ELF-1 (cell line): ENCODE measurements around the gene SCAF4.

Experiments
- DNase-seq: peaks from one replicate; pipeline ENCODE4 v3.0.0-alpha.2; 2016; ENCODE audit warnings: low read depth, low spot score

The SCAF4 gene

DNA sequence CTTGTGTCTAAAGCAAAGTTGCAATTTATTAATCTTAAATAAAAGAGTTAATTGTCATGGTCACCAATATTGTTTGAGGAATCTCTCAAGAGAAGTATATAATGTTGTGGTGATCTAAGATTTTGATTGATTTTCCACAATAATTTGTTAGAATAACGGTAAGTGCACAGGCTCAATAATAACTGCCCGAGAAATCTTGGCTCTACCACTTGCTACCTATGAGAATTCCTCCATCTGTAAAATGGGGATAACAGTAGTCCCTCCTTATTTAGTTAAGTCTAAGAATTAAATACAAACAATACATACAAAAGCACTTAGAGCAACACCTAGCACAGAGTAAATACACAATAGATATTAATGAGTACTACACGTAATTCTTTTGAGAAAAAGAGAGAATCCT lies 18.8 kb downstream of the SCAF4 start:
- DNase-seq: no peak

DNA sequence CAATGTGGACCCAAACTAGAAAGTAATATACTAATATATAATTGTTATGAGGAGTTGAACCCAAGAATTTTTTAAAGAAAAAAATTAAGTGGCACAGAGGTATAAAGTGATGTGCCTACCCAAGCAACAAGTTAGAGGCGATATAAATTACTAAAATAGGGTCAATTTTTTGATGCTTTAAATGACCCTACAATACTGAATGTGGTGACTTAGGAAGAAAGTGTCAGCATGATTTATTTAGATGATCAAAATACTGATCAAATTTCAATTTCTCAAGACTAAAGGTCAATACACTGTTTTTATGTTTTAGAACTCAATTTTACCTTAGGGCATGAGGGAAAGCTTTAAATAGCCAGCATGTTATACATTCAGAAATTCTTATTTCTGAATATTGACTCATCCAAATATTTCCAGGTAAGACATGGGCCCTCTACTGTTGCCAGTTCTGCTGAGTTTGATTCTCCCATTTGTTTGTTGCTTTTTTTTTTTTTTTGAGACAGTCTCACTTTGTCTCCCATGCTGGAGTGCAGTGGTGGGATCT lies 20.1 kb downstream of the SCAF4 start:
- no peak for DNase-seq

DNA sequence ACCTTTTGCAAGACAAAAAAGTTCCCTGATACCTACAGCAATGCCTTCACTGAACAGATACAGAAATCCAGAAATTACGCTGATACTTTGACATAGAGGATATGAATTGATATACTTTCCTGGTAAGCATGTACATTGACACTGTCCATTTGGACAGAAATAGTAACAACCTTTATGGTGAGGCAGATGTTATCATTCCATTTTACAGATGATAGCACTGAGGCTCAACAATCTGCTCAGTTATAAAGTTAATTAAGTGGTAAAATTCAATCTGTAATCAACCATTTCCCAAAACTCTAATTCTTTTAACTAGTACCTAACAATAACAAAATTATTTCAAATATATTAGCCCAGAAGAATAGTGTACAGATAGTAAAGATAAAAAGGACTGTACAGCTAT lies 20.6 kb downstream of the SCAF4 start:
- no peak for DNase-seq

DNA sequence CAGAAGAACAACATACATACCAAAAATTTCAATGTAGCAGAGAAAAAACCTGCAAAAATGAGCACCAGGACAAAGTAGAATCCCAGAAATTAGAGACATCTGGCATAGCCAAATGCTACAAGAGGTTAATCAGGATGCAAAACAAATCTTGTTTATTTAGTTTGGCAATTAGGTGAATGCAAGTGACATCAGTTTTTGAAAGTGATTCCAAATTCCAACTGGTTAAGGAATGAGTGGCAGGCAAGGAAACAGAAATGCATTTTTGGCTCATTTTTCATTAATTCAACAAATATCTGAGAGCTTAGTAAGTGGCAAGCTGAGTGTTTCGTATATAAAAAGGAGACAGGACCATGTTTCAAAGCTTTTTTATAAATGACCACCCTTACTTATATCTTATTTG lies 21.3 kb downstream of the SCAF4 start:
- no peak for DNase-seq

DNA sequence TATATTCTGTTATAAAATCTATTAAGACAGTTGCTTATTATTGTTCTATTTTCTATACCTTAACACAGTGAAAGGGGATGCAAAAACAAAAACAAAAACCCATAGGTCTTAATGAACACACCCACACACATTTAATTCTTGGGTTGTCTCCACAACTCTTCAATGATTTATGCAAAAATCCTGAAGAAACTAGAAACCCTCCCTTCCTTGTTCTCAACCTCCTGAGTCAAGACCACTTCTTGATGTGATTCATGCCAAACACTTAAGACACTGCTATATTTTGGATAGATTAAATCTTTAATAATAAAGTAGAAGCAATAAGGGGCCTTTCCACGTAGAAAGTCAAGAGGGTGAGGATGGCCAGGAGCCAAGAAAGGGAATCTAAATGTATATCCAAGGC lies 23.4 kb downstream of the SCAF4 start:
- DNase-seq: no peak

DNA sequence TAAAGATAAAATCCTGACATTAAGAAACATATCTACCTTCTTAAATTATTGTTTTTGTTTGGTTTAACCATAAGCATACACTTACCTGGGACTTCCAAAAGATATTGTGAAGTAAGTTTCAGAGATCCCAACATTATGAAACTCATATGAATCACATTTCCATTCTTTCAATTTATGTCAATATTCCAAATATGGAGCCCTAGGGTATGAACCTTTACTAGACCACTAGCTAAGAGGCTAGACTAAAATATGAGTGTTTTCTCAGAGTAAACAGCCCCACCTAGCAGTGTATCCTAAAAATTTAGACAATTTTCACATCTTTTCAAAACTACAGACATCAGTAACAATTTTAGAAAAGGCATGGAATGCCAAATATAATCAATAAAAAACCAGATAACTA lies 24.4 kb downstream of the SCAF4 start:
- DNase-seq: no peak

DNA sequence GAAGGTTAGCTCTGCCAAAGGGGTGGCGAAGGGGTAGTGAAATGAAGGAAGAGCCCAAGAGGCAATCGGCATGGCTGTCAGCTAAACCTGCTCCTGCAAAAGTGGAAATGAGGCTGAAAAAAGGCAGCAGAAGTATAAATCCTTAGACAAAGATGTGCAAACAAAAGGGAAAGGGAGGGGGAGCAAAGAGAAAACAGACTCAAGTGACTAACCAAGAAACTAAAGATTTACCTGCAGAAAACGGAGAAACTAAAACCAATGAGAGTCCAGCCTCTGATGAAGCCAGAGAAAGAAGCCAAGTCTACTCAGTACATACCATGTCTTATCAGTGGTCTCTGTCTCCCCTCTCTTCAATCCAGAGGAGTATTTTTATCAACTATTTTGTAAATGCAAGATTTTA lies 25.4 kb downstream of the SCAF4 start:
- no peak for DNase-seq

DNA sequence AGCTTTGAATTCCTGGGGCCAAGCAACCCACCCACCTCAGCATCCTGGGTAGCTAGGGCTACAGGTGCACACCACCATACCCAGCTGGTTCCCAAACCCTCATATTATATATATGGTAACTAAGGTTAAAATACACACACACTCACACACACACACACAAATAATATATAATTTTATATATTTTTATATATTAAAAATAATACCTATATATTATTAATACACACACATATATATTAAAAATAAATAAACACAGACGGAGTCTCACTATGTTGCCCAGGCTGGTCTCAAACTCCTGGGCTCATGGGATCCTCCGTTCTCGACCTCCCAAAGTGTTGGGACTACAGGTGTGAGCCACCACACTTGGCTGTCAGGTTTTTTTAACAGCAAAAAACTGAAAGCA lies 31.9 kb downstream of the SCAF4 start:
- DNase-seq: no peak

DNA sequence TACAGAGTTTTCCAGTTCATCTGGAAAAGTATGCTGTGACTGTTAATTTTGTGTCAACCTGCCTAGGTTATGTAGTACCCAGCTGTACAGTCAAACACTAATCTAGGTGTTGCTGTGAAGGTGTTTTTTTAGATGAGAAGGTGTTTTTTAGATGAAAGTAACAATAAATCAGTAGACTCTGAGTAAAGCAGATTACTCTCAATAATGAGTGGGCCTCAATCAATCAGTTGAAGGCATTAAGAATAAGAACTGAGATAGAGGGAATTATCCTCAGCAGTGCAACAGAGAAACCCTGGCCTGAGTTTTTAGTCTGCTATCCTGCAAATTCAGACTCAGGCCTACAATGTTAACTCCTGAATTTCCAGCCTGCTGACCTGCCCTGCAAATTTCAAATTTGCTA lies 33.5 kb downstream of the SCAF4 start:
- no peak for DNase-seq

DNA sequence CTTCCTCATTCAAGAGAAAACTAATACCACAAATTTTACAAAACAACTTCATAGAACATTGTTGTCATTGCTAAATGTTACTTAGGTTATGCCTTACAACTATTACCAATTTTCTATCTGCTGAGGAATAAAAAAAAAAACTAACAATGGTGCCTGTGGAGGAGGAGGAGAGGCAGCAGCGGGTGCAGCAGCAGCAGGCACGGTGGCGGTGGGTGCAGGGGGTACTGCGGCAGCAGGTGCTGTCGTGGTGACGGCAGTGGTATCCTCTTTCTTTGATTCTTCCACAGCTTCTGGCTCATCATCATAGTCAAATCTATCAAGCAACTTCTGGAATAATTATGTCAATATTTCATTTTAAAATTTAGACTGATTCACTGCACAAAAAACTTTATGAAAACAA lies 35.5 kb downstream of the SCAF4 start:
- no peak for DNase-seq

DNA sequence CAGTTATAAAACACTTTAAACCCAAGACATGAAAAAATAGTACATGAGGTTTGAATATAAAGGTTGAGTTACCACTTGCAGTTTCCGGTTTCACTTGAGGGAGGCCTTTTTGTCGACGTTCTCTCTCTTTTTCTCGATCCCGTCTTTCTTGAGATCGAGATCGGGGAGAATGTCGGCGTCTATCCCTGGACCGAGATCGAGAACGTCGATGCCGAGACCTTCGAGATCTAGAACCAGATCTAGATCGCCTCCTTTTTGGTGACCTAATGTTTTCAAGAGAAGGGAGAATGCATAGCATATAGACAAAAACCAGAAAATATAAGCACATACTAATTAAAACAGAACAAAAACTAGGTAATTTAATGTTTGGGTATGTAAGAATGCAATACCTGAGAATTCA lies 38.7 kb downstream of the SCAF4 start:
- DNase-seq: no peak

DNA sequence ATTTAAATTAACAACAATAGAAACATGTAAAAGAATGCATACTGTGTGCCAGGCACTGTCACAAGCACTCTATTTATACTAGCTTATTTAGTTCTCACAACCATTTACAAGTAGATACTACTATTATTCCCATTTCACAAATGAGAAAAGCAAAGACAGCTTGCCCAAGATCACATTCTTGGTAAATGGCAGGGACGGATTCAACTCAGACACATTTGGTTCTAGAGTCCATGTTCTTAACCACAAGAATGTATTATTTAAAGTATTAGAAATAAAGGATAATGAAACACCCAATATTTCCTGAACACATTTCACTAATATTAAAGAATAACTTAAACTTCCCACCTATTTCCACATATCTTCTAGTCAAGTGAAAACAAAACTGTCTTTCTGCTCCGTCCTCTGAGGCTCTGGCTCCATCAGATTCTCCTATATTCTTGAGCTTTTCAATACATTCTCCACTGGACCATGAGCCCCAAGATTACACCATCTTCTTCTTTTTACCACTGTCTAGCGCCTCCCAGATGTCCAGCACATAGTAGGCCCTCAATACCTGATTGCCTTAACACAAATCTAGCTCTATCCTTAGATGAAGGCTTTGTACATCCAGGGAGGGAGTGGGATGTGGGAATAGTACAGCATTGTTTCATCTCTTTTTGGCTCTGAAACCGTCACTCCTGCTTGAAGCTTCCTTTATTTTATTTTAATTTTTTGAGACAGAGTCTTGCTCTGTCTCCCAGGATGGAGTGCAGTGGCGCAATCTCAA lies 43.1 kb downstream of the SCAF4 start:
- no peak for DNase-seq

DNA sequence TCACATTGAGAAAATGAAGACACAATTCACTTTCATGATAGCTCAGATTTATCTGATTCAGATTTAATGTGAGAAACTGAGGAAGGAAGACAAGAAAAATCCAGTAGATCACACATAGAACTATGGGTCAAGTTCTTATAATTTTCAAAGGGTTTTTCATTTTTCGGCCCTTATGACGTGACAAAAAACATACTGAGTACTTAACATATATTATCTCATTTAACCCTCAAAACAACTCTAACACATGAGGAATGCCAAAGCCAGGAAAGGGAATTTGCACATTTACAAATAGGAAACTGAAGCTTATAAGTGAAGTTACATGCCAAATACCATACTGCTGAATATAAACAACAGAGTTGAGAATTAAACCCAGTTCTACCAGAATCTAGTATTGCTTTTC lies 44.8 kb downstream of the SCAF4 start:
- DNase-seq: no peak

DNA sequence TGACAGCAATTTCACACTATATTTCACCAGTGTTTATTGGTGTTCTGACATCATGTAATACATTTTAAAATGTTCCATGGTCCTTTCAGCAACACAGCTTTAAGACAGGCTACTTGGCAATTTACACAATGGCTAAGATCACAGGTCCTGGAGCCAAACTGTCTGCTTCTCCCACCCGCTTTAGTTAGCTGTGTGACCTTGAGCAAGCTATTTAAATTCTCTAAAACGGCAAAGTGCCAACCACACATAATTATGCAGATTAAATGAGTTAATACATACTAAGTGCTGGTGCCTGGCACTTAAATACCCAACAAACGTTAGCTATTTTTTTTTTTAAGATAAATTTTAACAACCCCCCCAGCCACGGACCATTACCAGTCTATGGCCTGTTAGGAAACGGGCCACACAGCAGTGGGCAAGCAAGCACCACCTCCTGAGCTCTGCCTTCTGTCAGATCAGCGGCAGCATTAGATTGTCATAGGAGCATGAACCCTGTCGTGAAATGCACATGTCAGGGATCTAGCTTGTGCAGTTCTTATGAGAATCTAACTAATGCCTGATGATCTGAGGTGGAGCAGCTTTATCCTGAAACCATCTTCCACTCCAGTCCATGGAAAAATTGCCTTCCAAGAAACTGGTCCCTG lies 45.5 kb downstream of the SCAF4 start:
- DNase-seq: no peak

DNA sequence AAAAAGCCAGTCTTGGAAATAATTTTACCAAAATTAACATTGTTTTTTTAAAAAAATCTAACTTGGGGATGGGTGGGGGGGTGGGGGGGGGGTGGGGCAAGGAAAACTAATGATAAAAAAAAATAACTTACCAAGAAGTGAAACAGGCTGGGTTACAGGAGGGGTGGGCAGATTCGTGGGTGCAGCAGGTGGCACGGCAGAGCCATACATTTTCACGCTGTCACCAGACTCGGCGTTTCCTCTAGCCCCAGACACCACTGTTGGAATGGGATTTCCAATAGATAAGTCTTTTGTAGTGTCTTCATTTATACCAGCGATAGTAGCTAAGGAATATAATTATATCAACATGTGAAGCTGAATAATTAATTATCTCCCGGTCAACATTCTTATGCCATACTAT lies 47.0 kb downstream of the SCAF4 start:
- DNase-seq: no peak

DNA sequence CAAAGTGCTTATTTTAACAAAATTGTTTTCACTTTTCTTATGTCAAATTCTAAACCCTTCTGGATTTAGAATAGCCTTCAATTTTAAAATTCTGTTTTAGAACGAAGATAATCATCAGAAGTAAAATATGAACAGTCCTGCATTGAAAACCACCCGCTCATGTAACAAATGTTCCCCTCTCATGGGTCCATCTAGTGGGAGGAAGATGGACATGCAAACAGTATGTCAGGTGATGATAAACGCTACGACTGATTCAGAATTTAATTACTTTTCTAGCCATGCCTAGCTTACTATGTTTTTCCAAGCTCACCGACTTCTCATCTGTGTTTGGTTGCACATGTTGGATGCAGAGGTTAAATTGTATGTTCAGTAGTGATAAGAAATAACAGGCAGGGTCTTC lies 48.9 kb downstream of the SCAF4 start:
- DNase-seq: no peak

DNA sequence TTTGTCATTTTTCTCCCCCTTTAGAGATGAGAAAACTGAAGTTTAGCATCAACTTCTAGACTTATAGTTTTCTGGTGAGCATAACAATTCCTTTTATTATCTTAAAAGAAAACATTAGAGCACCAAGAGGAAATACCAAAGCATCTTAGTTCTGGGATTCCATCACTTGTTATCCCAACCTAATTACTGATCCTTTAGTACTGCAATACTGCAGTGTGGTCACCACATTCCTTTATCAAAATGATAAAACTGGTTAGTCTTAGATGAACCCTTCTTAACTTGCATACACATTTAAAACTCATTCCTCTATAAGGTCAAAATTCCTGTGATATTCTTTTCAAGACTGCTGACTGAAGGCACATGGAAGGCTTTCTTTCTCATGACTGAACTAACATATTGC lies 49.3 kb downstream of the SCAF4 start:
- no peak for DNase-seq

DNA sequence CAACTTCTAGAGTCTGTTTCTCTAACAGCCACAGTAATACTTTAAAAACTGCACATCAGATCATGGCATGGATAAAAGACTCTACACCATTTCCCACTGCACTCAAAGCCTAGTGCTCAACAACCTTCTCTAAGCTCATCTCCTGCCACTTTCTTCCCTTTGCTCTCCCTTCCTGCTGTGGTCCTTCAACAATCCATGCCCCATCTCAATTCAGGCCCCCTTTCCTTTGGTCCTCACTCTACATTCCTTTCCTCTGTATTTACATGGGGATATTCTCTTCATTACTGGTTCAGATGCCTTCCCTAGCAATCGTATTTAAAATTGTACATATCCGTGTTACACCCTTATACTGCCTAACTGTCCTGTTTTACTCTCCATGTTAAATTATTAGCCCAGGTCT lies 53.4 kb downstream of the SCAF4 start:
- DNase-seq: no peak

DNA sequence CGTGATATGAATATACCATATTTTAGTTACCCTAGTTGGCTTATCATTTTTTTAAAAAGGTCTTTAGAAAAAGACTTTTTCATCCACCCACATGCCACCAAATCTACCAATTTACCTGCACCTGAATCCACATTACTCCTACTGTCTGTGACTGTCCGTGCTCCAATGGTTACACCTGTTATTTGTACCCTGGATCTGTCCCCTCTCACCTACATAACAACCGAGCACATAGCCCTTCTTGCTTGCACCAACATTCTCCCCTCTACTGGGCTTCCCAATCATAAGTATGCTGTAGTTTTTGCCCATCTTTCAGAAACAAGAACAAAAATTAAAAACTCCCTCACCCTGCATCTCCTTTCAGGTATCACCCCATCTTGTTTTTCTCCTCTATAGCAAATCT lies 54.9 kb downstream of the SCAF4 start:
- DNase-seq: no peak

DNA sequence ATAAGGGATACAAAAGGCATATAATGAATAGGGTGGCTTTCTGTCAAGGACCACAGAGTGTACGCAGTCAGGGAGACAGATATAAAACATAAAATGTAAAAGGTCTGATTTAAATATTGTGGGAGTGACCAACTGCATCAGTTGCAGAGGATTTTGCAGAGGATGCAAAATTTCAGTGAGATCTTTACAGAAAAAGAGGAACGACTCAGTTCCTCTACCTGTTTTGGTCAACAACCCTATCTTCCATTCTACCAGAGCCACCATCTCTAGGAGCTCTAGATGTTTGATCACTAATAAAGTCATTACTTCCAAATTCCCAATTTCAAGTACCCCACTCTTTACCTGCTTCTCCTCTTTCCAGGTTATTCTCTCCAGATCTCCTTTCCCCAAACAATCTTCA lies 56.0 kb downstream of the SCAF4 start:
- no peak for DNase-seq

DNA sequence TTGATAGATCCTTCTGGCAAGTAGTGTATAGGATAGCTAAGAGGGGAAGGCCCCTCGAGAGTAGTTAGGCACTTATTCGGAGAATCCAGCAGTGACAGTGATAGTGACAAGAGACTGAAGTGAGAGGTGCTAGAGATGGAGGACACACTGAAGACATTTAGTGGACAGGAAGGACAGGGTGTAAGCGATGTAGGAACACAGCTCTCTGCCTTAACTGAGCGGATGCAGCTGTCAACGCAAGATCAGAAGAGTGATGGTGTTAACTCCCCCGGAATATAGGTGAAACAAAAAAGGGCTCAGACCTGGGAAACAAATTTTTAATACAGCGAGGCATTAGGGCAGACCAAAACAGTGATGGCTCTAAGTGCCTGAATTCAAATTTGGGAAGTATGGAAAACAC lies 56.6 kb downstream of the SCAF4 start:
- no peak for DNase-seq

DNA sequence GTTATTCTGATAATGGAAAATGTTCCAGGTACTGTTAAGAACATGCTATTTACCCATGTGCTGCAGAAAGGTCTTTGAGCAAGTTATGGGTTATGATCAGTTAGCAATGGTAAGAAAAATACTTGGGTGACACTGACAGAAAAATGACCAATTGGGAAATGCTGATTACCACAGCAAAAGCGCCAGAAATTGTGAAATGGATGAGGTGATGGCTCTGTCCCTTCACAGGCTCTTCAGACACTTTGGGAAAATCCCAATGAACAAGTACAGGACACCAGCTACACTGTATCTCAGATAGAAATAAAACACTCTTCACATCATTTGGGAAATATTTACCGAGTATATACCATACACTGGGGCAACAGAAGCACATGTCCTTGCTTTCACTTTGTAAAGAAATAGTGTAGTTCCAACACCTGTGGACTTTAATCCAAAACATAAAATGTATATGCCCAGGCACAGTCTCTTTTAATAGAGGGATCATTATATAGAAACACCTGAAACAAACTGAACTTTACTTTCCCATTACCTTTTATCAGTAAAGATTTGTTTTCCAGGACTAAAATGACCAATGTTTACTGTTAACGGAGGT lies 58.5 kb downstream of the SCAF4 start:
- no peak for DNase-seq

DNA sequence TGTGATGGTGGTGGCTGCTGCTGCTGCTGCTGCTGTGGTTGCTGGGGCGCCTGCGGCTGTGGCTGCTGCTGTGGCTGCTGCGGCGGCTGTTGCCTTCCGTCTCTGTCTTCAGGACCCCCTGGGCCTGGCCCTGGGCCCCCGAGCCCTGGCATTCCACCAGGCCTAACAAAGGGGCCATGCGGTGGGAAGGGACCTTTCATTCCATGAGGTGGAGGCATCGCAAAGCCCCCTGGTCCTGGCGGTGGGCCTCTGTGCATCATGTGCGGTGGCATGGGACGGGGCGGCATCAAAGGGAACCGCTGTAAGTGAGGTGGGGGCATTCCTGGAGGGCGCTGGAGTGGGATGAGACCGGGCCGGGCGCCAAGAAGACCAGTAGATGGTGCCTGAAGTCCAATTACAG lies 60.0 kb downstream of the SCAF4 start:
- DNase-seq: peak; percentile 46
